IMR-90 (cell line): ENCODE results near the gene ACOX2. TPM values are rescaled to one million over a fixed set of nuclear protein-coding genes. Genes with fewer than 3 reads are reported as not detected.
A peak's percentile ranks its signal among the peaks of the same experiment; 100 is the strongest.
"Not testable (repeated sequence)": the region's sequence is repeated elsewhere in the genome, so short reads cannot be mapped to it uniquely, and the experiment has no call there.

Source experiments
- ATAC-seq: fragments of 200-7000 bp; cut with Tn5 transposase; 2 replicates; pipeline ENCODE4 v1.9.1; 2020; ENCODE audit warnings: low read depth, mild to moderate bottlenecking, moderate library complexity
- BruUV-seq: library from RNA; stranded (reverse); fragments of 400-500 nt; replicated peaks from 2 replicates; lab custom pipeline; 2021; lab: Mats Ljungman, UMichigan
- CTCF ChIA-PET: fragments of 300-600 bp; formaldehyde crosslinking; extraction: SDS; loops from one replicate; lab custom pipeline; 2021; ENCODE audit warnings: antibody characterized with exemption; lab: Yijun Ruan, JAX
- POLR2A ChIA-PET: fragments of 300-600 bp; sonication (Branson Sonifier 250); formaldehyde crosslinking; loops from one replicate; lab custom pipeline; 2022; ENCODE audit warnings: antibody characterized with exemption; ENCODE audit not compliant: unreplicated experiment; lab: Charles Lee
- DNase-seq: peaks from one replicate; pipeline ENCODE4 v3.0.0; 2013
- H2AFZ ChIP-seq: replicated peaks from 2 replicates; pipeline ENCODE3; 2013; ENCODE audit warnings: low read length, mild to moderate bottlenecking; ENCODE audit not compliant: poor library complexity
- H2AK5ac ChIP-seq: 2 replicates; pipeline ENCODE4 v1.6.1; 2013; ENCODE audit warnings: low read depth, low read length, inconsistent platforms
- H2AK9ac ChIP-seq: replicated peaks from 2 replicates; pipeline ENCODE3; 2013; ENCODE audit warnings: mild to moderate bottlenecking, low read depth, low read length, moderate library complexity; ENCODE audit not compliant: poor library complexity
- H2BK120ac ChIP-seq: 2 replicates; pipeline ENCODE4 v1.6.1; 2013; ENCODE audit warnings: low read depth, low read length, inconsistent platforms
- H2BK15ac ChIP-seq: 3 replicates; pipeline ENCODE4 v1.6.1; 2013; ENCODE audit warnings: low read depth, low read length, inconsistent platforms
- H2BK20ac ChIP-seq: 2 replicates; pipeline ENCODE4 v1.6.1; 2013; ENCODE audit warnings: low read depth, mild to moderate bottlenecking, inconsistent platforms, low read length, moderate library complexity
- H2BK5ac ChIP-seq: 2 replicates; pipeline ENCODE4 v1.6.1; 2013; ENCODE audit warnings: mild to moderate bottlenecking, low read depth, low read length, inconsistent platforms; ENCODE audit not compliant: poor library complexity, severe bottlenecking
- H3K14ac ChIP-seq: replicated peaks from 2 replicates; pipeline ENCODE4 v1.6.1; 2013; ENCODE audit warnings: low read depth, low read length, inconsistent platforms
- H3K18ac ChIP-seq: 2 replicates; pipeline ENCODE4 v1.6.1; 2013; ENCODE audit warnings: low read depth, low read length, control low read depth
- H3K23ac ChIP-seq: 2 replicates; pipeline ENCODE4 v1.6.1; 2013; ENCODE audit warnings: low read depth, low read length, inconsistent platforms
- H3K27ac ChIP-seq: 2 replicates; pipeline ENCODE4 v1.5.1; 2013; ENCODE audit warnings: mild to moderate bottlenecking, control low read depth, low read length; ENCODE audit not compliant: insufficient read depth
- H3K27me3 ChIP-seq: 2 replicates; pipeline ENCODE4 v1.6.1; 2013; ENCODE audit warnings: low read length; ENCODE audit not compliant: control insufficient read depth, insufficient read depth
- H3K36me3 ChIP-seq: 2 replicates; pipeline ENCODE4 v1.6.1; 2013; ENCODE audit warnings: low read length, mixed read lengths; ENCODE audit not compliant: control insufficient read depth, insufficient read depth
- H3K4ac ChIP-seq: 2 replicates; pipeline ENCODE4 v1.6.1; 2013; ENCODE audit warnings: low read depth, low read length, inconsistent platforms
- H3K4me1 ChIP-seq: 2 replicates; pipeline ENCODE4 v1.6.1; 2013; ENCODE audit warnings: low read length, mixed read lengths; ENCODE audit not compliant: control insufficient read depth, insufficient read depth
- H3K4me2 ChIP-seq: 2 replicates; pipeline ENCODE4 v1.6.1; 2013; ENCODE audit warnings: low read depth, mild to moderate bottlenecking, control low read depth, low read length, moderate library complexity
- H3K4me3 ChIP-seq: 2 replicates; pipeline ENCODE4 v1.5.1; 2013; ENCODE audit warnings: low read depth, mild to moderate bottlenecking, control low read depth, low read length, moderate library complexity; ENCODE audit not compliant: insufficient read depth
- H3K56ac ChIP-seq: 2 replicates; pipeline ENCODE4 v1.6.1; 2013; ENCODE audit warnings: low read length, inconsistent platforms; ENCODE audit not compliant: insufficient read depth; ENCODE audit errors: extremely low read depth
- H3K79me1 ChIP-seq, 2 experiments: 2 replicates each; pipeline ENCODE4 v1.6.1; 2013; ENCODE audit warnings: low read length in 2 of 2, inconsistent platforms in 1 of 2, low read depth in 1 of 2
- H3K9ac ChIP-seq: 2 replicates; pipeline ENCODE4 v1.6.1; 2013; ENCODE audit warnings: low read depth, low read length, control low read depth
- H3K9me1 ChIP-seq: 2 replicates; pipeline ENCODE4 v1.6.1; 2013; ENCODE audit warnings: low read length, inconsistent platforms; ENCODE audit not compliant: insufficient read depth
- H3K9me3 ChIP-seq: 2 replicates; pipeline ENCODE4 v1.6.1; 2013; ENCODE audit warnings: low read length; ENCODE audit not compliant: control insufficient read depth, insufficient read depth
- H4K20me1 ChIP-seq: 2 replicates; pipeline ENCODE4 v1.6.1; 2013; ENCODE audit warnings: low read length, inconsistent platforms; ENCODE audit not compliant: insufficient read depth
- H4K5ac ChIP-seq: 2 replicates; pipeline ENCODE4 v1.6.1; 2013; ENCODE audit warnings: mild to moderate bottlenecking, low read depth, low read length, control low read depth
- H4K8ac ChIP-seq, 2 experiments: 2 replicates each; pipeline ENCODE4 v1.6.1; 2013; ENCODE audit warnings: low read depth in 2 of 2, low read length in 2 of 2, control low read depth in 1 of 2, inconsistent platforms in 1 of 2
- H4K91ac ChIP-seq: 2 replicates; pipeline ENCODE4 v1.6.1; 2013; ENCODE audit warnings: low read depth, low read length, inconsistent platforms; ENCODE audit not compliant: insufficient read depth
- BHLHE40 ChIP-seq: fragments of 150-350 bp; IDR thresholded peaks from 2 replicates; pipeline ENCODE4 v1.6.1; 2016; ENCODE audit warnings: mild to moderate bottlenecking, low read depth, low read length
- ELK1 ChIP-seq: fragments of 150-350 bp; IDR thresholded peaks from 2 replicates; pipeline ENCODE4 v1.6.1; 2016; ENCODE audit warnings: low read depth, mild to moderate bottlenecking, low read length, moderate library complexity, borderline replicate concordance
- MAFK ChIP-seq: IDR thresholded peaks from 2 replicates; pipeline ENCODE4 v1.6.1; 2012; ENCODE audit warnings: low read depth, low read length, improper control_type of control experiment
- MAZ ChIP-seq: IDR thresholded peaks from 2 replicates; pipeline ENCODE4 v1.6.1; 2012; ENCODE audit warnings: low read depth, mild to moderate bottlenecking, low read length, improper control_type of control experiment, moderate library complexity, borderline replicate concordance
- RFX5 ChIP-seq: IDR thresholded peaks from 2 replicates; pipeline ENCODE4 v1.8.0; 2012; ENCODE audit warnings: low read depth, mild to moderate bottlenecking, low read length, moderate library complexity
- WGBS, 2 experiments: methylation state at CpG; one replicate each; pipeline versions ENCODE4 v1.1.5 to v1.1.7; 2013; ENCODE audit warnings: missing lambda C conversion rate in 2 of 2; ENCODE audit not compliant: insufficient read length in 1 of 2; ENCODE audit errors: extremely low coverage in 2 of 2; 5-methylcytosine and 5-hydroxymethylcytosine counted together
- dilution Hi-C: fragments of 300-500 bp; cut with HindIII; formaldehyde crosslinking; loops from one replicate; pipeline ENCODE4 v1.14.3; 2018; ENCODE audit warnings: low sequenced_read_pairs; ENCODE audit not compliant: unreplicated experiment
- in situ Hi-C: fragments of 300-500 bp; cut with MboI; formaldehyde crosslinking; loops from 3 replicates; pipeline ENCODE4 v1.14.3; 2019; ENCODE audit warnings: low sequenced_read_pairs, inconsistent platforms, mixed read lengths
- intact Hi-C: fragments of 100-400 bp; cut with micrococcal nuclease; formaldehyde crosslinking; loops from 2 replicates; pipeline ENCODE4 v1.10.0; 2022
- polyA plus RNA-seq, 3 experiments: library from polyadenylated mRNA; depleted of rRNA; stranded (reverse); fragments of >200 nt; gene quantifications; 2 replicates each; pipeline ENCODE4 v1.2.3, GENCODE V29; 2012; ENCODE audit warnings: low replicate concordance in 1 of 3
- total RNA-seq: library from RNA; depleted of rRNA; stranded (reverse); fragments of >200 nt; gene quantifications from 2 replicates; pipeline ENCODE4 v1.2.3, GENCODE V29; 2012

The ACOX2 gene
- total and polyA plus RNA-seq, 2 of the 4 experiments (the other 2 are of a cell fraction) = 15.6 to 32.9 TPM

GRCh38 chr3:58528629-58529028 is 8.4 kb downstream of the ACOX2 start:
- TF ChIP-seq BHLHE40 = no peak
- no peak for TF ChIP-seq RFX5
- TF ChIP-seq MAZ = no peak
- no peak for TF ChIP-seq ELK1
- TF ChIP-seq MAFK = no peak
- DNase-seq = peak; percentile 58
- POLR2A ChIA-PET = no interaction called here
- H3K9me3 ChIP-seq = no peaks in the 10 kb centered on the region
- BruUV-seq = no TSS peak
- peaks cover 11% of the 10 kb centered on the region for H3K4me1 ChIP-seq
- no peak overlapping the region for H3K27ac ChIP-seq
- in situ Hi-C loops (no loop called here), dilution Hi-C loops (no loop called here), intact Hi-C loops (no loop called here)
- no peak overlapping the region for H3K9ac ChIP-seq
- no peak overlapping the region for H2BK20ac ChIP-seq
- H4K5ac ChIP-seq = no peak overlapping the region
- no peaks in the 10 kb centered on the region for H3K79me1 ChIP-seq
- no peak overlapping the region for H2BK120ac ChIP-seq
- H2BK5ac ChIP-seq = no peak overlapping the region
- no peak overlapping the region for H3K4me2 ChIP-seq
- H3K56ac ChIP-seq = no peak overlapping the region
- H4K20me1 ChIP-seq = no peaks in the 10 kb centered on the region
- no peaks in the 10 kb centered on the region for H3K27me3 ChIP-seq
- CTCF ChIA-PET = no interaction called here
- H3K4me3 ChIP-seq = no peak overlapping the region
- H3K23ac ChIP-seq = no peak overlapping the region
- no peak overlapping the region for H2AK9ac ChIP-seq
- no peak overlapping the region for H3K14ac ChIP-seq
- H3K36me3 ChIP-seq = peaks cover 3% of the 10 kb centered on the region; the same call in 1 of the 2 replicates
- no peak overlapping the region for H2AFZ ChIP-seq
- H3K4ac ChIP-seq = no peak overlapping the region
- no peak overlapping the region for H2AK5ac ChIP-seq
- H2BK15ac ChIP-seq = no peak overlapping the region
- no peak overlapping the region for H4K91ac ChIP-seq
- no CpG with 5 or more reads among the region's 6 CpGs for WGBS, 2 experiments
- H4K8ac ChIP-seq = no peak overlapping the region
- no peak for ATAC-seq
- H3K18ac ChIP-seq = no peak overlapping the region
- H3K9me1 ChIP-seq = peaks cover 10% of the 10 kb centered on the region

- H2BK120ac ChIP-seq, H2AK9ac ChIP-seq, H2BK15ac ChIP-seq, intact Hi-C loops, H3K56ac ChIP-seq, H2AFZ ChIP-seq, H3K9me3 ChIP-seq, H3K27ac ChIP-seq, ATAC-seq, POLR2A ChIA-PET, DNase-seq, H4K5ac ChIP-seq, H3K4me2 ChIP-seq, H3K9ac ChIP-seq, H3K18ac ChIP-seq, H4K8ac ChIP-seq, H3K14ac ChIP-seq, H2BK20ac ChIP-seq, H3K36me3 ChIP-seq, H3K23ac ChIP-seq, H3K27me3 ChIP-seq, H4K91ac ChIP-seq, H3K79me1 ChIP-seq, H3K4me1 ChIP-seq, dilution Hi-C loops, in situ Hi-C loops, H3K4me3 ChIP-seq, H3K4ac ChIP-seq, H4K20me1 ChIP-seq, H2AK5ac ChIP-seq, H2BK5ac ChIP-seq, BruUV-seq: not testable (repeated sequence)
- WGBS, 2 experiments = 40% methylated on average over 1 of the region's 3 CpGs; no CpG with 5 or more reads in 1 of the 2 experiments
- H3K9me1 ChIP-seq = peaks cover 10% of the 10 kb centered on the region
- CTCF ChIA-PET = interaction anchor here (1.9 kb wide), 1 partner anchor 14 kb away, joined by 11 read pairs; no protein-coding TSS in a partner anchor
These were observed 9.6 kb downstream of the ACOX2 start for GRCh38 chr3:58527440-58527839.
